ENCODE measurements around the gene ZNF714.

ZNF714 gene

GRCh38 chr19:21143428-21143827 is 61.4 kb downstream of the ZNF714 start:
- H3K27ac ChIP-seq: no peak overlapping the region
- TF ChIP-seq ZFX (IDR thresholded peaks at IDR 0.05; ENCODE audit: borderline replicate concordance) (no peak), CTCF (IDR thresholded peaks at IDR 0.05) (no peak)

- H3K27ac ChIP-seq: no peak overlapping the region
These were observed 61.9 kb downstream of the ZNF714 start for GRCh38 chr19:21143854-21144253.

GRCh38 chr19:21147540-21147939 is 65.5 kb downstream of the ZNF714 start:
- H3K27ac ChIP-seq: no peak overlapping the region
- TF ChIP-seq CTCF (IDR thresholded peaks at IDR 0.05): no peak
- TF ChIP-seq ZFX (IDR thresholded peaks at IDR 0.05; ENCODE audit: borderline replicate concordance): no peak

More at GRCh38 chr19:21143854-21144253, 61.9 kb downstream of the ZNF714 start:
- TF ChIP-seq CTCF (IDR thresholded peaks at IDR 0.05): no peak
- no peak for TF ChIP-seq ZFX (IDR thresholded peaks at IDR 0.05; ENCODE audit: borderline replicate concordance)

GRCh38 chr19:21148681-21149080 is 66.7 kb downstream of the ZNF714 start:
- no peak for TF ChIP-seq ZFX (IDR thresholded peaks at IDR 0.05; ENCODE audit: borderline replicate concordance)
- TF ChIP-seq CTCF (IDR thresholded peaks at IDR 0.05): no peak
- no peak overlapping the region for H3K27ac ChIP-seq

GRCh38 chr19:21149877-21150276 is 67.9 kb downstream of the ZNF714 start:
- TF ChIP-seq CTCF (IDR thresholded peaks at IDR 0.05) (no peak), ZFX (IDR thresholded peaks at IDR 0.05; ENCODE audit: borderline replicate concordance) (no peak)
- no peak overlapping the region for H3K27ac ChIP-seq

- no peak for TF ChIP-seq ZFX (IDR thresholded peaks at IDR 0.05; ENCODE audit: borderline replicate concordance)
- no peak for TF ChIP-seq CTCF (IDR thresholded peaks at IDR 0.05)
- no peak overlapping the region for H3K27ac ChIP-seq
These were observed 69.5 kb downstream of the ZNF714 start for GRCh38 chr19:21151460-21151859.

- TF ChIP-seq ZFX (IDR thresholded peaks at IDR 0.05; ENCODE audit: borderline replicate concordance): no peak
- TF ChIP-seq CTCF (IDR thresholded peaks at IDR 0.05): no peak
- H3K27ac ChIP-seq: no peak overlapping the region
These were observed 76.6 kb downstream of the ZNF714 start for GRCh38 chr19:21158523-21159135.

All from 22Rv1 (cell line).